HEK293 (cell line): ENCODE measurements around the gene ATP2A2.

Experiments used
- CTCF ChIA-PET: fragments of 350-600 bp; formaldehyde crosslinking; extraction: SDS; loops from one replicate; lab custom pipeline; 2021; ENCODE audit warnings: antibody characterized with exemption; lab: Yijun Ruan, JAX
- POLR2A ChIA-PET: fragments of 300-600 bp; formaldehyde crosslinking; extraction: SDS; loops from one replicate; lab custom pipeline; 2020; ENCODE audit warnings: antibody characterized with exemption, inconsistent platforms; lab: Yijun Ruan, JAX
- H3K27ac ChIP-seq: fragments of 200-500 bp; sonication (Bioruptor generic); 2 replicates; pipeline ENCODE4 v1.5.1; 2014; ENCODE audit warnings: low read depth, low read length, control low read depth, inconsistent platforms; ENCODE audit errors: extremely low read depth
- H3K36me3 ChIP-seq, 2 experiments: fragments of 200-500 bp in 1 of 2; sonication (Bioruptor generic) in 1 of 2; 1 replicate in 1 of 2; 2 replicates in 1 of 2; pipeline ENCODE4 v1.5.1; 2014 to 2017; ENCODE audit warnings: inconsistent platforms in 2 of 2, low read length in 2 of 2; ENCODE audit not compliant: control insufficient read depth in 2 of 2, insufficient read depth in 1 of 2
- H3K4me1 ChIP-seq: fragments of 200-500 bp; sonication (Bioruptor generic); 2 replicates; pipeline ENCODE4 v1.5.1; 2014; ENCODE audit warnings: mild to moderate bottlenecking, low read length, inconsistent platforms; ENCODE audit not compliant: control insufficient read depth, insufficient read depth
- H3K4me3 ChIP-seq: 2 replicates; pipeline ENCODE4 v1.5.1; 2011; ENCODE audit warnings: low read depth, mild to moderate bottlenecking, control low read depth, low read length, moderate library complexity
- H3K9me3 ChIP-seq: fragments of 200-500 bp; sonication (Bioruptor generic); 2 replicates; pipeline ENCODE4 v1.5.1; 2014; ENCODE audit warnings: low read depth, low read length, inconsistent platforms; ENCODE audit not compliant: control insufficient read depth, insufficient read depth
- IKZF3 ChIP-seq: fragments of 450-650 bp; IDR thresholded peaks from 2 replicates; pipeline ENCODE4 v1.5.0; 2018; ENCODE audit warnings: missing biosample characterization, mild to moderate bottlenecking, missing genetic modification characterization, moderate library complexity
- PRDM1 ChIP-seq: fragments of 450-650 bp; formaldehyde crosslinking; IDR thresholded peaks from 2 replicates; pipeline ENCODE4; 2016; ENCODE audit warnings: missing biosample characterization, missing genetic modification characterization
- PRDM6 ChIP-seq: fragments of 450-650 bp; formaldehyde crosslinking; IDR thresholded peaks from 2 replicates; pipeline ENCODE4 v1.5.1; 2017; ENCODE audit warnings: missing biosample characterization, missing genetic modification characterization
- SP3 ChIP-seq: fragments of 450-650 bp; formaldehyde crosslinking; IDR thresholded peaks from 2 replicates; pipeline ENCODE4 v1.5.1; 2016; ENCODE audit warnings: missing biosample characterization, missing genetic modification characterization
- TRIM28 ChIP-seq: IDR thresholded peaks from 2 replicates; pipeline ENCODE4 v1.6.1; 2011; ENCODE audit warnings: low read length, control low read depth, borderline replicate concordance
- TSHZ1 ChIP-seq: fragments of 450-650 bp; formaldehyde crosslinking; IDR thresholded peaks from 2 replicates; pipeline ENCODE4 v1.5.1; 2016; ENCODE audit warnings: missing biosample characterization, missing genetic modification characterization, borderline replicate concordance
- ZBTB21 ChIP-seq: fragments of 450-650 bp; formaldehyde crosslinking; IDR thresholded peaks from 2 replicates; pipeline ENCODE4 v1.5.1; 2017; ENCODE audit warnings: missing biosample characterization, missing genetic modification characterization
- ZBTB26 ChIP-seq: fragments of 450-650 bp; formaldehyde crosslinking; optimal IDR thresholded peaks from 2 replicates; pipeline ENCODE3; 2016; ENCODE audit warnings: missing biosample characterization, mild to moderate bottlenecking, missing genetic modification characterization
- ZNF10 ChIP-seq: fragments of 450-650 bp; formaldehyde crosslinking; IDR thresholded peaks from 2 replicates; pipeline ENCODE4 v1.5.1; 2017; ENCODE audit warnings: missing biosample characterization, missing genetic modification characterization
- ZNF18 ChIP-seq: fragments of 450-650 bp; formaldehyde crosslinking; IDR thresholded peaks from 2 replicates; pipeline ENCODE4 v1.5.1; 2016; ENCODE audit warnings: missing biosample characterization, missing genetic modification characterization
- ZNF214 ChIP-seq: fragments of 450-650 bp; formaldehyde crosslinking; IDR thresholded peaks from 2 replicates; pipeline ENCODE4 v1.5.1; 2017; ENCODE audit warnings: missing biosample characterization, mild to moderate bottlenecking, missing genetic modification characterization, borderline replicate concordance
- ZNF23 ChIP-seq: fragments of 450-650 bp; formaldehyde crosslinking; IDR thresholded peaks from 2 replicates; pipeline ENCODE4 v1.5.1; 2016; ENCODE audit warnings: missing biosample characterization, missing genetic modification characterization, borderline replicate concordance
- ZNF24 ChIP-seq: fragments of 450-650 bp; formaldehyde crosslinking; IDR thresholded peaks from 2 replicates; pipeline ENCODE4 v1.5.1; 2016; ENCODE audit warnings: missing biosample characterization, missing genetic modification characterization
- ZNF48 ChIP-seq: fragments of 450-650 bp; formaldehyde crosslinking; IDR thresholded peaks from 2 replicates; pipeline ENCODE4 v1.5.1; 2016; ENCODE audit warnings: missing biosample characterization, missing genetic modification characterization
- ZNF558 ChIP-seq: fragments of 450-650 bp; formaldehyde crosslinking; IDR thresholded peaks from 2 replicates; pipeline ENCODE4 v1.5.1; 2016; ENCODE audit warnings: missing biosample characterization, missing genetic modification characterization
- ZNF585B ChIP-seq: fragments of 450-650 bp; formaldehyde crosslinking; IDR thresholded peaks from 2 replicates; pipeline ENCODE4 v1.5.1; 2016; ENCODE audit warnings: missing biosample characterization, missing genetic modification characterization
- ZNF596 ChIP-seq: fragments of 450-650 bp; IDR thresholded peaks from 2 replicates; pipeline ENCODE4 v1.5.0; 2018; ENCODE audit warnings: missing biosample characterization, mild to moderate bottlenecking, missing genetic modification characterization, moderate library complexity
- ZNF600 ChIP-seq: fragments of 450-650 bp; formaldehyde crosslinking; IDR thresholded peaks from 2 replicates; pipeline ENCODE4 v1.5.1; 2016; ENCODE audit warnings: missing biosample characterization, missing genetic modification characterization
- ZNF654 ChIP-seq: fragments of 450-650 bp; formaldehyde crosslinking; IDR thresholded peaks from 2 replicates; pipeline ENCODE4 v1.5.1; 2016; ENCODE audit warnings: low read depth, missing biosample characterization, missing genetic modification characterization
- ZNF664 ChIP-seq: fragments of 450-650 bp; formaldehyde crosslinking; IDR thresholded peaks from 2 replicates; pipeline ENCODE4 v1.5.1; 2016; ENCODE audit warnings: missing biosample characterization, missing genetic modification characterization
- ZNF785 ChIP-seq: fragments of 450-650 bp; formaldehyde crosslinking; IDR thresholded peaks from 2 replicates; pipeline ENCODE4 v1.5.1; 2016; ENCODE audit warnings: missing biosample characterization, missing genetic modification characterization
- ZNF830 ChIP-seq: fragments of 450-650 bp; IDR thresholded peaks from 2 replicates; pipeline ENCODE4 v1.5.0; 2018; ENCODE audit warnings: missing biosample characterization, missing genetic modification characterization, low read depth, mild to moderate bottlenecking, moderate library complexity
- ZSCAN30 ChIP-seq: fragments of 450-650 bp; IDR thresholded peaks from 2 replicates; pipeline ENCODE4 v1.5.1; 2018; ENCODE audit warnings: missing biosample characterization, mild to moderate bottlenecking, missing genetic modification characterization, moderate library complexity
- TF ChIP-seq, protein P1 (sequence below): fragments of 450-650 bp; formaldehyde crosslinking; IDR thresholded peaks from 2 replicates; pipeline ENCODE4 v1.5.1; 2016; ENCODE audit warnings: missing biosample characterization, missing genetic modification characterization
- TF ChIP-seq, protein P2 (sequence below): fragments of 450-650 bp; formaldehyde crosslinking; IDR thresholded peaks from 2 replicates; pipeline ENCODE4 v1.5.1; 2016; ENCODE audit warnings: missing biosample characterization, missing genetic modification characterization

Gene ATP2A2

DNA sequence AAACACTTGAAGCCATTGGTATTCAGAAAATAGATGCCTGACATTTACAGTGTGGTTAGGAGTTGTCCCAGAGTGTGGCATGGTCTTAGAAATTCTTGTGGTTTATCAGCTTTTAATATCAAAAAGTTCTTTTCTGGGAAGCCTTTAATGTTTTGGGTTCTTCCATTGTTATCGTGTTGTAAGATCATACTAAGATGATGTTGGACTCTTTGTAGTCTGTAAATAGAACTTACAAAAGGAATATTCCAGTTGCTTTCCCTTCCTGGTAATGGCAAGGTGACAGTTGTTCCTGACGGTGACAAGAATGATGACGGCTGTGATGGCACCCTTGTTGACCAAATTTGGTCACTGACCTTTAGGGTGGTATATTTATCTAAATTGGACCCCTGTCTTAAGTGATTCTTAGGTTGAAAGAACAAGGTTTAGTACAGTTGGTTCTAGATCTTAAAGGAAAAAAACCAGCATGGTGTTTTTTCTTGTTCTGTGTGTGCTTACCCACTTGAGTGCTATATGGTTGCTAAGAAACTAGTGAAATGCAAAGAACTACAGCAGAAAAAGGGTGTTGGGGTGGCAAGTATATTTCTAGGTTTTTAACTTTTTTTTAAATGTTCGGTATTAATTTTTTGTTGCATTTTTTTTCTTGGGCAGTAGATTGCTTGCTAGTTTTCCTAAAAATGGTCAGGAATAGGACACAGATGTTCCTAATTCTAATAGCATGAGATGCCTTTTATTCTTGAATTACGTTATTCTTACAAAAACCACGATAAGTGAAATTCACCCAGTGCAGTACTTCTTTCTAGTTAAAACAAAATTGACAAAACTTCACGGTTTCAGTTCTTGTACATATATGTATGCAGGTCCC, 2.1 kb downstream of the ATP2A2 start:
- Histone ChIP-seq H3K27ac (no peak overlapping the region), H3K4me1 (peaks cover 18% of the 10 kb centered on the region), H3K36me3 (peaks cover 21 to 54% of the 10 kb centered on the region in 2 experiments; a peak in 2 of 3 replicates), H3K9me3 (no peaks in the 10 kb centered on the region), H3K4me3 (peak overlapping the region; percentile 92)
- TF ChIP-seq ZNF18 (tag by site-specific recombination), result no peak
- no peak for TF ChIP-seq TRIM28
- TF ChIP-seq ZNF24 (tag by site-specific recombination), result no peak
- 0 out of 2 replicates have a peak, but pooled peaks have one; percentile 51 for TF ChIP-seq IKZF3
- no peak for TF ChIP-seq ZNF48
- no peak for TF ChIP-seq ZNF585B (tag by site-specific recombination)
- no peak; the same call in 1 of the 2 replicates for TF ChIP-seq ZNF654
- TF ChIP-seq ZNF23 (tag by site-specific recombination), result no peak
- no peak for TF ChIP-seq ZNF830 (tag by site-specific recombination)
- TF ChIP-seq, protein P1, sequence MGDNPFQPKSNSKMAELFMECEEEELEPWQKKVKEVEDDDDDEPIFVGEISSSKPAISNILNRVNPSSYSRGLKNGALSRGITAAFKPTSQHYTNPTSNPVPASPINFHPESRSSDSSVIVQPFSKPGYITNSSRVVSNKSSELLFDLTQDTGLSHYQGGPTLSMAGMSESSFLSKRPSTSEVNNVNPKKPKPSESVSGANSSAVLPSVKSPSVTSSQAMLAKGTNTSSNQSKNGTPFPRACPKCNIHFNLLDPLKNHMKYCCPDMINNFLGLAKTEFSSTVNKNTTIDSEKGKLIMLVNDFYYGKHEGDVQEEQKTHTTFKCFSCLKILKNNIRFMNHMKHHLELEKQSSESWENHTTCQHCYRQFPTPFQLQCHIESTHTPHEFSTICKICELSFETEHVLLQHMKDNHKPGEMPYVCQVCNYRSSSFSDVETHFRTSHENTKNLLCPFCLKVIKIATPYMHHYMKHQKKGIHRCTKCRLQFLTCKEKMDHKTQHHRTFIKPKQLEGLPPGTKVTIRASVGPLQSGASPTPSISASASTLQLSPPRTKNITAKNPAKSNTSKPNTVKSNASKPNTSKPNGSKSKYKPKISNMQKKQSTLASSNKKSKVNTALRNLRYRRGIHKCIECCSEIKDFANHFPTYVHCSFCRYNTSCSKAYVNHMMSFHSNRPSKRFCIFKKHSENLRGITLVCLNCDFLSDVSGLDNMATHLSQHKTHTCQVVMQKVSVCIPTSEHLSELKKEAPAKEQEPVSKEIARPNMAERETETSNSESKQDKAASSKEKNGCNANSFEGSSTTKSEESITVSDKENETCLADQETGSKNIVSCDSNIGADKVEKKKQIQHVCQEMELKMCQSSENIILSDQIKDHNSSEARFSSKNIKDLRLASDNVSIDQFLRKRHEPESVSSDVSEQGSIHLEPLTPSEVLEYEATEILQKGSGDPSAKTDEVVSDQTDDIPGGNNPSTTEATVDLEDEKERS (tag by site-specific recombination), result no peak
- TF ChIP-seq ZNF558 (tag by site-specific recombination), result no peak
- TF ChIP-seq ZNF214 (tag by site-specific recombination), result no peak
- peak; percentile 78 for TF ChIP-seq PRDM6 (tag by site-specific recombination)
- TF ChIP-seq ZBTB21 (tag by site-specific recombination), result no peak
- peak; percentile 92 for TF ChIP-seq ZNF600 (tag by site-specific recombination)
- no peak for TF ChIP-seq ZSCAN30 (tag by site-specific recombination)
- TF ChIP-seq, protein P2, sequence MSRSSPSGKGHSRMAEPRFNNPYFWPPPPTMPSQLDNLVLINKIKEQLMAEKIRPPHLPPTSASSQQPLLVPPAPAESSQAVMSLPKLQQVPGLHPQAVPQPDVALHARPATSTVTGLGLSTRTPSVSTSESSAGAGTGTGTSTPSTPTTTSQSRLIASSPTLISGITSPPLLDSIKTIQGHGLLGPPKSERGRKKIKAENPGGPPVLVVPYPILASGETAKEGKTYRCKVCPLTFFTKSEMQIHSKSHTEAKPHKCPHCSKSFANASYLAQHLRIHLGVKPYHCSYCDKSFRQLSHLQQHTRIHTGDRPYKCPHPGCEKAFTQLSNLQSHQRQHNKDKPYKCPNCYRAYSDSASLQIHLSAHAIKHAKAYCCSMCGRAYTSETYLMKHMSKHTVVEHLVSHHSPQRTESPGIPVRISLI, result peak; percentile 79
- TF ChIP-seq ZNF785, result no peak
- no peak for TF ChIP-seq ZNF664
- no peak for TF ChIP-seq TSHZ1 (tag by site-specific recombination)
- TF ChIP-seq ZNF10 (tag by site-specific recombination), result no peak
- TF ChIP-seq SP3 (tag by site-specific recombination), result no peak
- TF ChIP-seq ZBTB26, result no peak
- TF ChIP-seq PRDM1 (tag by site-specific recombination), result no peak
- TF ChIP-seq ZNF596, result no peak
- POLR2A ChIA-PET, result interaction anchor here (1.1 to 3.1 kb wide), 3 partner anchors 8 to 13 kb away, joined by 3 to 18 read pairs (median 4); no protein-coding TSS in a partner anchor
- CTCF ChIA-PET, result interaction anchor here (0.6 kb wide), 1 partner anchor 135 kb away, joined by 3 read pairs; no protein-coding TSS in a partner anchor
